Measurements from ENCODE around the gene TENM4. TPM values are rescaled to one million over a fixed set of nuclear protein-coding genes. Genes with fewer than 3 reads are reported as not detected.

The TENM4 gene
- polyA plus RNA-seq, 1 of the 3 experiments (the other 2 are of a cell fraction), result 16.7 TPM

DNA sequence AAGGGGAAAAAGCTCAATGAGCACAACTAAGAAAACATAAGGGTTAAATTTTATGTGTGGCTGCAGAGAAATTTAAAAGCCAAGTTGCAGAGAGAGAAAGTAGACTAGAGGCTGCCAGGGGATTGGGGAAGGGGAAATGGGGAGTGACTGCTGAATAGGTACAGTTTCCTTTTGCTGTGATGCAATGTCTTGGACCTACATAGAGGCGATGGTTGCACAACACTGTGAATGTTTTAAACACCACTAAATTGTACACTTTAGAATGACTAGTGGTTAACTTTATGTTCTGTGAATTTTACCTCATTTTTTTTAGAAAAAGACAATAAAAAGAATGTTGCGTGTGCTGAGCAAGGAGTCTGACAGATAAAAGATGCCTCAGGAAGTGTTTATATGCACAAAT, 36.5 kb downstream of the TENM4 start:
- DNase-seq, result no peak
- CTCF ChIA-PET, result interaction anchor here (0.8 to 2.7 kb wide), 3 partner anchors 17 to 85 kb away, joined by 3 to 7 read pairs (median 4); no protein-coding TSS in a partner anchor
- 83% methylated on average over 2 of the region's 2 CpGs for WGBS (ENCODE audit: low lambda C conversion rate)

More for the DNA sequence above, 36.5 kb downstream of the TENM4 start:
- Histone ChIP-seq H3K36me3 (replicated peaks in 1 of 2; ENCODE audit: control insufficient read depth in 1 of 2, insufficient read depth in 2 of 2, low read length in 1 of 2) (no peaks in the 10 kb centered on the region), H2AFZ (ENCODE audit: low read depth) (no peak overlapping the region), H3K9ac (no peak overlapping the region), H3K9me3 (no peaks in the 10 kb centered on the region), H3K4me3 (ENCODE audit: low read depth in 2 of 2, low read length in 1 of 2) (no peak overlapping the region), H3K79me2 (ENCODE audit: insufficient read depth) (peaks cover 60% of the 10 kb centered on the region; the same call in 1 of the 2 replicates), H3K27me3 (ENCODE audit: insufficient read depth) (no peaks in the 10 kb centered on the region), H3F3A (replicated peaks; ENCODE audit: insufficient read depth) (no peaks in the 10 kb centered on the region), H3K27ac (ENCODE audit: low read depth in 2 of 2, low read length in 1 of 2) (no peak overlapping the region), H3K4me1 (ENCODE audit: control insufficient read depth in 1 of 2, insufficient read depth in 2 of 2, low read depth in 1 of 2, low read length in 1 of 2) (peaks cover 0 to 8% of the 10 kb centered on the region in 2 experiments; a peak in 2 of 4 replicates), H3K4me2 (no peak overlapping the region), H3K9me2 (no peaks in the 10 kb centered on the region), H4K20me1 (ENCODE audit: insufficient read depth) (no peaks in the 10 kb centered on the region)
- POLR2A ChIA-PET, result no interaction called here
- TF ChIP-seq RFX5 (IDR thresholded peaks at IDR 0.05; ENCODE audit: low read length) (no peak), USF2 (IDR thresholded peaks at IDR 0.05; ENCODE audit: borderline replicate concordance, low read depth, low read length) (no peak), ELF1 (IDR thresholded peaks at IDR 0.05) (no peak), NRF1 (IDR thresholded peaks at IDR 0.05; ENCODE audit: low read depth, low read length) (no peak), PBX3 (IDR thresholded peaks at IDR 0.05) (no peak), MEF2A (IDR thresholded peaks at IDR 0.05; ENCODE audit: borderline replicate concordance, low read depth) (no peak), RXRA (IDR thresholded peaks at IDR 0.05; ENCODE audit: borderline replicate concordance, low read depth) (no peak), SMC3 (IDR thresholded peaks at IDR 0.05; ENCODE audit: low read depth, low read length) (no peak), POLR2AphosphoS5 (IDR thresholded peaks at IDR 0.05; ENCODE audit: low read depth, low read length) (no peak), EZH2phosphoT487 (IDR thresholded peaks at IDR 0.05; ENCODE audit: borderline replicate concordance, low read depth) (no peak), JUND (IDR thresholded peaks at IDR 0.05) (no peak), SIN3A (IDR thresholded peaks at IDR 0.05; ENCODE audit: borderline replicate concordance, low read depth, low read length) (no peak), USF1 (IDR thresholded peaks at IDR 0.05; ENCODE audit: borderline replicate concordance, low read depth) (no peak), NFIC (IDR thresholded peaks at IDR 0.05; ENCODE audit: borderline replicate concordance) (no peak), CHD2 (IDR thresholded peaks at IDR 0.05; ENCODE audit: low read length, partially characterized antibody) (no peak), TCF12 (IDR thresholded peaks at IDR 0.05) (no peak), FOSL2 (IDR thresholded peaks at IDR 0.05; ENCODE audit: borderline replicate concordance, low read depth) (no peak), FOXM1 (IDR thresholded peaks at IDR 0.05; ENCODE audit: low read depth) (no peak)
- TF ChIP-seq, protein P1, sequence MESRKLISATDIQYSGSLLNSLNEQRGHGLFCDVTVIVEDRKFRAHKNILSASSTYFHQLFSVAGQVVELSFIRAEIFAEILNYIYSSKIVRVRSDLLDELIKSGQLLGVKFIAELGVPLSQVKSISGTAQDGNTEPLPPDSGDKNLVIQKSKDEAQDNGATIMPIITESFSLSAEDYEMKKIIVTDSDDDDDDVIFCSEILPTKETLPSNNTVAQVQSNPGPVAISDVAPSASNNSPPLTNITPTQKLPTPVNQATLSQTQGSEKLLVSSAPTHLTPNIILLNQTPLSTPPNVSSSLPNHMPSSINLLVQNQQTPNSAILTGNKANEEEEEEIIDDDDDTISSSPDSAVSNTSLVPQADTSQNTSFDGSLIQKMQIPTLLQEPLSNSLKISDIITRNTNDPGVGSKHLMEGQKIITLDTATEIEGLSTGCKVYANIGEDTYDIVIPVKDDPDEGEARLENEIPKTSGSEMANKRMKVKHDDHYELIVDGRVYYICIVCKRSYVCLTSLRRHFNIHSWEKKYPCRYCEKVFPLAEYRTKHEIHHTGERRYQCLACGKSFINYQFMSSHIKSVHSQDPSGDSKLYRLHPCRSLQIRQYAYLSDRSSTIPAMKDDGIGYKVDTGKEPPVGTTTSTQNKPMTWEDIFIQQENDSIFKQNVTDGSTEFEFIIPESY (IDR thresholded peaks at IDR 0.05; ENCODE audit: borderline replicate concordance, low read depth), result no peak
- TF ChIP-seq, protein P2, sequence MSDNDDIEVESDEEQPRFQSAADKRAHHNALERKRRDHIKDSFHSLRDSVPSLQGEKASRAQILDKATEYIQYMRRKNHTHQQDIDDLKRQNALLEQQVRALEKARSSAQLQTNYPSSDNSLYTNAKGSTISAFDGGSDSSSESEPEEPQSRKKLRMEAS (IDR thresholded peaks at IDR 0.05; ENCODE audit: low read depth), result no peak

Data from SK-N-SH (cell line).